ENCODE data around the gene CALHM6.

GRCh38 chr6:116443105-116443504 is 18.1 kb upstream of the CALHM6 start:
- TF ChIP-seq GPBP1L1 (CRISPR knock-in tag; IDR thresholded peaks at IDR 0.05), result no peak
- TF ChIP-seq CREM (IDR thresholded peaks at IDR 0.05), result no peak
- no peak for TF ChIP-seq CREM (CRISPR knock-in tag; IDR thresholded peaks at IDR 0.05)
- TF ChIP-seq ZBTB20 (CRISPR knock-in tag; IDR thresholded peaks at IDR 0.05; ENCODE audit: borderline replicate concordance, low read depth), result no peak

Data from HepG2 (cell line).